Measurements from ENCODE around the gene SLC6A16. TPM values are rescaled to one million over a fixed set of nuclear protein-coding genes. Genes with fewer than 3 reads are reported as not detected.
"Not testable (repeated sequence)": the region's sequence is repeated elsewhere in the genome, so short reads cannot be mapped to it uniquely, and the experiment has no call there.

The SLC6A16 gene
- total and polyA plus RNA-seq, 7 donors, result 0.07 to 0.95 (median 0.27) TPM

DNA sequence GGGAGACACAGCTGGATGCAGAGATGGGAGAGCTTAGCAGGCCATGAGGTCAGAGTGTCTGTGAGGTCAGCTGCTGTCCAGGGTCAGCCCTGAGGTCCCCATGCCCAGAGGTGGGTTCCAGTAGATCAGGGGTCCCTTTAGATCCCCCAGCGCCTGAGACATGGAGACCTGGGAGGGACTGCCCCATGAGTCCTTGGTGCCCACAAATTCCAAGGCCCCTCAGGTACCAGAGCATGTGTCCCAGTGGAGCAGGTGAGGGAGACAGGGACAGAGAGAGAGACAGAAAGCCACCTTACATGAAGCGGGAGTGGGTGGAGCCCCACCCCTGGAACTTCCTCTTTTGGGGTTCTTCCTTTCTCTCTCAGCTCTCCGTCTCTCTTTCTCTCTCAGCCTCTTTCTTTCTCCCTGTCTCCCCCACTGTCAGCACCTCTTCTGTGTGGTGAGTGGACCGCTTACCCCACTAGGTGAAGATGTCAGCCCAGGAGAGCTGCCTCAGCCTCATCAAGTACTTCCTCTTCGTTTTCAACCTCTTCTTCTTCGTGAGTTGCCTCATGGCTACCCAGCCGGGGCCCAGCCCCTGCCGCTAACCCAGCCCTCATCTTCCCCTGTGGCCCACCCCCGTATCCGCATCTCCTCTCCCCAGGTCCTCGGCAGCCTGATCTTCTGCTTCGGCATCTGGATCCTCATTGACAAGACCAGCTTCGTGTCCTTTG, 10.2 kb upstream of the SLC6A16 start, which contains the start of gene CD37:
TSS of gene CD37 (plus strand) at position 336 of the 713 bp plus-strand sequence. CDS start at position 471, 135 bp downstream.
- H3K27me3 ChIP-seq (ENCODE audit: insufficient read depth in 3 of 3, low read length in 2 of 3), result no peaks in the 10 kb centered on the region
- H3K4me3 ChIP-seq, result peak within 1 kb of the TSS; percentile 25
- H3K36me3 ChIP-seq (ENCODE audit: insufficient read depth in 1 of 2, low read depth in 1 of 2), result peaks cover 0 to 3% of the 10 kb centered on the region in 2 donors
- 69 to 74% (median 71%) methylated on average over 12 to 13 of the region's 13 CpGs for whole genome bisulfite sequencing, 3 donors
- ATAC-seq (no peak), DNase-seq (no peak)
- H3K4me1 ChIP-seq, result peaks cover 5% of the 10 kb centered on the region
- no peak within 1 kb of the TSS for H3K27ac ChIP-seq
- no peaks in the 10 kb centered on the region for H3K9me3 ChIP-seq
- TF ChIP-seq, protein P1, sequence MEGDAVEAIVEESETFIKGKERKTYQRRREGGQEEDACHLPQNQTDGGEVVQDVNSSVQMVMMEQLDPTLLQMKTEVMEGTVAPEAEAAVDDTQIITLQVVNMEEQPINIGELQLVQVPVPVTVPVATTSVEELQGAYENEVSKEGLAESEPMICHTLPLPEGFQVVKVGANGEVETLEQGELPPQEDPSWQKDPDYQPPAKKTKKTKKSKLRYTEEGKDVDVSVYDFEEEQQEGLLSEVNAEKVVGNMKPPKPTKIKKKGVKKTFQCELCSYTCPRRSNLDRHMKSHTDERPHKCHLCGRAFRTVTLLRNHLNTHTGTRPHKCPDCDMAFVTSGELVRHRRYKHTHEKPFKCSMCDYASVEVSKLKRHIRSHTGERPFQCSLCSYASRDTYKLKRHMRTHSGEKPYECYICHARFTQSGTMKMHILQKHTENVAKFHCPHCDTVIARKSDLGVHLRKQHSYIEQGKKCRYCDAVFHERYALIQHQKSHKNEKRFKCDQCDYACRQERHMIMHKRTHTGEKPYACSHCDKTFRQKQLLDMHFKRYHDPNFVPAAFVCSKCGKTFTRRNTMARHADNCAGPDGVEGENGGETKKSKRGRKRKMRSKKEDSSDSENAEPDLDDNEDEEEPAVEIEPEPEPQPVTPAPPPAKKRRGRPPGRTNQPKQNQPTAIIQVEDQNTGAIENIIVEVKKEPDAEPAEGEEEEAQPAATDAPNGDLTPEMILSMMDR (IDR thresholded peaks at IDR 0.05), result no peak
- intact Hi-C loops (cut with DNase I), result no loop called here

DNA sequence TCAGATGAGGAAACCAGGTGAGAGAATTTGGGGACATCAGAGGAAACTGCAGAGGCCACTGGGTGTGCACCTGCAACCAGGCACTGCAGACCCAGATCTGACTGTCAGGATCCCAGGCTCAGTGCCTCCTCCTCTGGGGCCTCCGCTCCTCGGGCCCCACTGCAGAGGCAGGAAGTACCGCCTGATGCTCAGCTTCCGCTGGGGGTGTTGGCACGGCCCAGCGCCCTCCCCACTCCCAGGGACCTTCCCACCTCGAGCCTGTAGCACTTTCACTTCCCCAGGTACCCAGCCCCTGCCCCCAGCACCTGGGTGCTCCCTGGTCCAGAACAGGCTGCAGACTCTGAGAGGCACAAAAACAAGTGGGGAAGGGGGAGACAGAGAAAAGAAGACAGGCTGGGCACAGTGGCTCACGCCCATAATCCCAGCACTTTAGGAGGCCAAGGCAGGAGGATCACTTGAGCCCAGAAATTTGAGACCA, 8.9 kb upstream of the SLC6A16 start:
- DNase-seq (no peak), ATAC-seq (no peak)
- TF ChIP-seq, protein P1 (IDR thresholded peaks at IDR 0.05), result no peak
- peaks cover 0 to 4% of the 10 kb centered on the region in 2 donors for H3K36me3 ChIP-seq (ENCODE audit: insufficient read depth in 1 of 2, low read depth in 1 of 2)
- intact Hi-C loops (cut with DNase I), result no loop called here
- H3K27ac ChIP-seq, result no peak overlapping the region
- H3K4me1 ChIP-seq, result no peaks in the 10 kb centered on the region
- H3K9me3 ChIP-seq, result no peaks in the 10 kb centered on the region
- H3K4me3 ChIP-seq, result no peak overlapping the region
- 43 to 62% (median 60%) methylated on average over 8 of the region's 8 CpGs for WGBS, 3 donors
- H3K27me3 ChIP-seq (ENCODE audit: insufficient read depth in 3 of 3, low read length in 2 of 3), result no peaks in the 10 kb centered on the region

DNA sequence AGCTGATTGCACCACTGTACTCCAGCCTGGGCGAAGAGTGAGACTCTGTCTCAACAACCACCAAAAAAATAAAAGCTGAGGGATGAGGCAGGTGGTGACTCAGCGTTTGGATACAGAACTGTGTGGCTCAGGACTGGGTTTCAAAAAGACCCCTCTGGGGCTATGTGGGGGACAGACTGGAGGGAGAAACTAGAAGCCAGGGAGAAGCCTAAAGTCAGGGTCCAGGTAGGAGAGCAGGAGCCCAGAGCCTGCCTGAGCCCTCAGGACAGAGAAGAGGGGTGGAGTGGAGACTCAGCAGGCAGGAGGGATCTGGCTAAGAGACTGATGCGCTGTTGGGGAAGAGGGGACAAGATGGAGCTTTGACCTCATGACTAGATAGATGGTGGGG, 8.4 kb upstream of the SLC6A16 start:
- Histone ChIP-seq H3K27ac (no peak overlapping the region), H3K27me3 (ENCODE audit: insufficient read depth in 3 of 3, low read length in 2 of 3) (no peaks in the 10 kb centered on the region), H3K9me3 (no peaks in the 10 kb centered on the region), H3K4me3 (no peak overlapping the region), H3K4me1 (no peaks in the 10 kb centered on the region), H3K36me3 (ENCODE audit: insufficient read depth in 1 of 2, low read depth in 1 of 2) (peaks cover 0 to 4% of the 10 kb centered on the region in 2 donors)
- intact Hi-C loops (cut with DNase I), result no loop called here
- DNase-seq, result no peak
- ATAC-seq, result no peak
- 75 to 82% (median 77%) methylated on average over 3 of the region's 3 CpGs for WGBS, 3 donors
- TF ChIP-seq, protein P1 (IDR thresholded peaks at IDR 0.05), result no peak

DNA sequence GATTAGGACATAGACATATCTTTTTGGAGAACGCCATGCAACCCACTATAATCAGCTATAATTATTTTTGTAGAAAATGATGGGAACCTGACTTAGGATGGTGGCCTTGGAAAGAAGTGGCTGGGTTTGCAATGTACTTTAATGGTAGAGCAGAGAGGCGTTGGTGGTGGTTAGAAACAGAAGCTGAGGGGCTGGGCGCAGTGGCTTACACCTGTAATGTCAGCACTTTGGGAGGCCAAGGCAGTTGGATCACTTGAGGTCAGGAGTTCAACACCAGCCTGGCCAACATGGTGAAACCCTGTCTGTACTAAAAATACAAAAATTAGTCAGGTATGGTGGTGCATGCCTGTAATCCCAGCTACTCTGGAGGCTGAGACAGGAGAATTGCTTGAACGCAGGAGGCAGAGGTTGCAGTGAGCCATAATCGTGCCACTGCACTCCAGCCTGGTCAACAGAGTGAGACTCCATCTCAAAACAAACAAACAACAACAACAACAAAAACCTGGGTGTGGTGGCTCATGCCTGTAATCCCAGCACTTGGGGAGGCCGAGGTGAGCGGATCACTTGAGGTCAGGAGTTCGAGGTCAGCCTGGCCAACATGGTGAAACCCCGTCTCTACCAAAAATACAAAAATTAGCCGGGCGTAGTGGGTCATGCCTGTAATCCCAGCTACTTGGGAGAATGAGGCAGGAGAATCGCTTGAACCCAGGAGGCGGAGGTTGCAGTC, 7.9 kb upstream of the SLC6A16 start:
- H3K36me3 ChIP-seq (ENCODE audit: insufficient read depth in 1 of 2, low read depth in 1 of 2); H3K27ac ChIP-seq; H3K9me3 ChIP-seq; H3K27me3 ChIP-seq (ENCODE audit: insufficient read depth in 3 of 3, low read length in 2 of 3); DNase-seq; H3K4me3 ChIP-seq; ATAC-seq; H3K4me1 ChIP-seq; intact Hi-C loops (cut with DNase I): not testable (repeated sequence)
- 87 to 93% (median 87%) methylated on average over 13 of the region's 13 CpGs for WGBS, 3 donors

DNA sequence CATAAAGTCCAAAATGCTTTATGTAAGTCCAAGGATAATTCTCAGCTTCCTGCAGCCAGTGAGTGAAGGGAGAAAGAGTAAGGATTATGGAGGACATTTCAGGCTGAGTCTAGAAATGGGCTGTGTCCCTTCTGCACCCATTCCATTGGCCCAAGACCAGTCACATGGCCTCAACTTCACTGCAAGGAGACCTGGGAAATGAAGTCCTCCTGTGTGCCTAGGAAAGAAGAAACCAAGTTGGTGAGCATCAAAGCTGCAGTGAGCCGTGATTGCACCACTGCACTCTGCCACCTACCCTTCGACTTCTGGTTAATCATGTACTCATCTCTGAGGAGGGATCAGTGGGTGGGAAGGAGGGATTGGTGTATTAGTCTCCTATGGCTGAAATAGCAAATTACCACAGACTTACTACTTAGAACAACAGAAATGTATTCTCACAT, 6.6 kb upstream of the SLC6A16 start:
- peak; percentile 60 to 85 (median 83) for ATAC-seq
- no peak for DNase-seq
- no peaks in the 10 kb centered on the region for H3K9me3 ChIP-seq
- 44 to 53% (median 51%) methylated on average over 2 of the region's 2 CpGs for WGBS, 3 donors
- no peaks in the 10 kb centered on the region for H3K27me3 ChIP-seq (ENCODE audit: insufficient read depth in 3 of 3, low read length in 2 of 3)
- intact Hi-C loops (cut with DNase I), result no loop called here
- TF ChIP-seq, protein P1 (IDR thresholded peaks at IDR 0.05), result no peak
- peaks cover 0 to 4% of the 10 kb centered on the region in 2 donors for H3K36me3 ChIP-seq (ENCODE audit: insufficient read depth in 1 of 2, low read depth in 1 of 2)
- H3K27ac ChIP-seq, result no peak overlapping the region
- H3K4me1 ChIP-seq, result no peaks in the 10 kb centered on the region
- H3K4me3 ChIP-seq, result no peak overlapping the region

DNA sequence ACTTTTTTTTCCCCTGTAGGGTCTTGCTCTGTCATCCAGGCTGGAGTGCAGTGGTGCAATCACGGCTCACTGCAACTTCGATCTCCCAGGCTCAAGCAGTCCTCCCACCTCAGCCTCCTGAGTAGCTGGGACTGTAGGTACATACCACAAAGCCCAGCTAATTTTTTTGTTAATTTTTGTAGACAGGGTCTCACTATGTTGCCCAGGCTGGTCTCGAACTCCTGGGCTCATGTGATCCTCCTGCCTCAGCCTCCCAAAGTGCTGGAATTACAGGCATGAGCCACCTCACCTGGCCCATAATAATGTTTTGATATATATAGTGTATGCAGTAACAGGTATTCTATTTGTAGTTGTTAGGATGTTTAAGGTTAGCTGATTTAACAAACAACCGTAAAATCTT, 6.2 kb upstream of the SLC6A16 start:
- not testable (repeated sequence) for ATAC-seq, DNase-seq
- WGBS, 3 donors, result 95 to 97% (median 96%) methylated on average over 4 of the region's 4 CpGs

More for the DNA sequence above, 6.2 kb upstream of the SLC6A16 start:
- intact Hi-C loops (cut with DNase I); H3K4me1 ChIP-seq; H3K27ac ChIP-seq; H3K9me3 ChIP-seq; H3K27me3 ChIP-seq (ENCODE audit: insufficient read depth in 3 of 3, low read length in 2 of 3); H3K36me3 ChIP-seq (ENCODE audit: insufficient read depth in 1 of 2, low read depth in 1 of 2): not testable (repeated sequence)
- peak overlapping the region; percentile 3 for H3K4me3 ChIP-seq
